ENCODE data around the gene IFNL4.

DNA sequence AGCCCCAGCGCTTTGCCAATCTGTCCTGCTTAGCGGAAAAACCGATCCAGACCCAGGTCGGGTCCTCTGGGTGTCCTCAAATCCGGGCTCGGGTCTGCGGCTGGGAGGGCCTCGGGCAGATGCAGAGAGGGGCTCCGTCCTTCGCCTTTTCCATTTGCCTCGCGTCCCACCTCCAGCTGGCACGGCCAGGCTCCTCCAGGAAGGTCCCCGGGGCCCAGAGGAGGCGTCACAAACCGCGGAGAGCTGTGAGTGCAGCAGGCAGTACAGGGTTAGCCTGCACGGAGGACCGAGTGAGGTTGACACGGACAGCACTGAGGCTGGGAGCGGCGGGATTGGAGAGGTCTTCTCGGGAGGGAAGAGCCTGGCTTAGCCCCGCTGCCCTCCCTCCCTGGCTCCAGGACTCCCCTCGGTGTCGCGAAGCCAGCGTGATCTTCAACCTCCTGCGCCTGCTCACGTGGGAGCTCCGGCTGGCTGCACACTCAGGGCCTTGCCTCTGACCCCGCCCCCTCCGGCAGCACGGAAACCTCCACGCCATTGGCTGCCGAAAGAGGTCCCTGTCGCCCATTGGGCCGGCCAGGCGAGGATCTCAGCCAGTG, 16.8 kb upstream of the IFNL4 start:
- TF ChIP-seq, protein P1, sequence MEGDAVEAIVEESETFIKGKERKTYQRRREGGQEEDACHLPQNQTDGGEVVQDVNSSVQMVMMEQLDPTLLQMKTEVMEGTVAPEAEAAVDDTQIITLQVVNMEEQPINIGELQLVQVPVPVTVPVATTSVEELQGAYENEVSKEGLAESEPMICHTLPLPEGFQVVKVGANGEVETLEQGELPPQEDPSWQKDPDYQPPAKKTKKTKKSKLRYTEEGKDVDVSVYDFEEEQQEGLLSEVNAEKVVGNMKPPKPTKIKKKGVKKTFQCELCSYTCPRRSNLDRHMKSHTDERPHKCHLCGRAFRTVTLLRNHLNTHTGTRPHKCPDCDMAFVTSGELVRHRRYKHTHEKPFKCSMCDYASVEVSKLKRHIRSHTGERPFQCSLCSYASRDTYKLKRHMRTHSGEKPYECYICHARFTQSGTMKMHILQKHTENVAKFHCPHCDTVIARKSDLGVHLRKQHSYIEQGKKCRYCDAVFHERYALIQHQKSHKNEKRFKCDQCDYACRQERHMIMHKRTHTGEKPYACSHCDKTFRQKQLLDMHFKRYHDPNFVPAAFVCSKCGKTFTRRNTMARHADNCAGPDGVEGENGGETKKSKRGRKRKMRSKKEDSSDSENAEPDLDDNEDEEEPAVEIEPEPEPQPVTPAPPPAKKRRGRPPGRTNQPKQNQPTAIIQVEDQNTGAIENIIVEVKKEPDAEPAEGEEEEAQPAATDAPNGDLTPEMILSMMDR (IDR thresholded peaks at IDR 0.05; ENCODE audit: low read depth, low read length, missing input control) = no peak
- TF ChIP-seq, protein P2, sequence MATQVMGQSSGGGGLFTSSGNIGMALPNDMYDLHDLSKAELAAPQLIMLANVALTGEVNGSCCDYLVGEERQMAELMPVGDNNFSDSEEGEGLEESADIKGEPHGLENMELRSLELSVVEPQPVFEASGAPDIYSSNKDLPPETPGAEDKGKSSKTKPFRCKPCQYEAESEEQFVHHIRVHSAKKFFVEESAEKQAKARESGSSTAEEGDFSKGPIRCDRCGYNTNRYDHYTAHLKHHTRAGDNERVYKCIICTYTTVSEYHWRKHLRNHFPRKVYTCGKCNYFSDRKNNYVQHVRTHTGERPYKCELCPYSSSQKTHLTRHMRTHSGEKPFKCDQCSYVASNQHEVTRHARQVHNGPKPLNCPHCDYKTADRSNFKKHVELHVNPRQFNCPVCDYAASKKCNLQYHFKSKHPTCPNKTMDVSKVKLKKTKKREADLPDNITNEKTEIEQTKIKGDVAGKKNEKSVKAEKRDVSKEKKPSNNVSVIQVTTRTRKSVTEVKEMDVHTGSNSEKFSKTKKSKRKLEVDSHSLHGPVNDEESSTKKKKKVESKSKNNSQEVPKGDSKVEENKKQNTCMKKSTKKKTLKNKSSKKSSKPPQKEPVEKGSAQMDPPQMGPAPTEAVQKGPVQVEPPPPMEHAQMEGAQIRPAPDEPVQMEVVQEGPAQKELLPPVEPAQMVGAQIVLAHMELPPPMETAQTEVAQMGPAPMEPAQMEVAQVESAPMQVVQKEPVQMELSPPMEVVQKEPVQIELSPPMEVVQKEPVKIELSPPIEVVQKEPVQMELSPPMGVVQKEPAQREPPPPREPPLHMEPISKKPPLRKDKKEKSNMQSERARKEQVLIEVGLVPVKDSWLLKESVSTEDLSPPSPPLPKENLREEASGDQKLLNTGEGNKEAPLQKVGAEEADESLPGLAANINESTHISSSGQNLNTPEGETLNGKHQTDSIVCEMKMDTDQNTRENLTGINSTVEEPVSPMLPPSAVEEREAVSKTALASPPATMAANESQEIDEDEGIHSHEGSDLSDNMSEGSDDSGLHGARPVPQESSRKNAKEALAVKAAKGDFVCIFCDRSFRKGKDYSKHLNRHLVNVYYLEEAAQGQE (IDR thresholded peaks at IDR 0.05) = no peak
- TF ChIP-seq, protein P3, sequence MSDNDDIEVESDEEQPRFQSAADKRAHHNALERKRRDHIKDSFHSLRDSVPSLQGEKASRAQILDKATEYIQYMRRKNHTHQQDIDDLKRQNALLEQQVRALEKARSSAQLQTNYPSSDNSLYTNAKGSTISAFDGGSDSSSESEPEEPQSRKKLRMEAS (IDR thresholded peaks at IDR 0.05) = no peak
- TF ChIP-seq EGR1 (IDR thresholded peaks at IDR 0.05; ENCODE audit: low read depth in 2 of 2) (no peak), TAF1 (conservative IDR thresholded peaks at IDR 0.05) (no peak), SP1 (IDR thresholded peaks at IDR 0.05) (no peak), RAD21 (IDR thresholded peaks at IDR 0.05) (no peak), YY1 (IDR thresholded peaks at IDR 0.05) (no peak)

Data from liver (tissue), 3 donors.